RWPE2 (cell line): ENCODE measurements around the gene PHRF1.

Source experiments
- ATAC-seq: fragments of 200-7000 bp; cut with Tn5 transposase; 3 replicates; pipeline ENCODE4 v1.9.1; 2021; ENCODE audit warnings: low read depth
- DNase-seq: peaks from one replicate; pipeline ENCODE4 v3.0.0-alpha.2; 2020; ENCODE audit warnings: low spot score
- H3K27ac ChIP-seq: fragments of 450-650 bp; 2 replicates; pipeline ENCODE4 v1.5.1; 2017; ENCODE audit warnings: mild to moderate bottlenecking; ENCODE audit not compliant: poor library complexity, severe bottlenecking
- H3K27me3 ChIP-seq: fragments of 250-450 bp; sonication (Bioruptor Pico); 2 replicates; pipeline ENCODE4 v1.5.1; 2021; ENCODE audit warnings: mild to moderate bottlenecking, moderate library complexity; ENCODE audit not compliant: insufficient read depth, poor library complexity, severe bottlenecking
- H3K36me3 ChIP-seq: fragments of 250-450 bp; sonication (Bioruptor Pico); 2 replicates; pipeline ENCODE4 v1.5.1; 2020; ENCODE audit warnings: low read depth, mild to moderate bottlenecking, moderate library complexity
- H3K4me1 ChIP-seq: fragments of 250-450 bp; sonication (Bioruptor Pico); 2 replicates; pipeline ENCODE4 v1.5.1; 2021; ENCODE audit warnings: mild to moderate bottlenecking, moderate library complexity; ENCODE audit not compliant: insufficient read depth, poor library complexity, severe bottlenecking
- H3K4me3 ChIP-seq: fragments of 250-450 bp; sonication (Bioruptor Pico); 2 replicates; pipeline ENCODE4 v1.5.1; 2021; ENCODE audit warnings: mild to moderate bottlenecking, moderate library complexity; ENCODE audit not compliant: severe bottlenecking
- H3K9me3 ChIP-seq: fragments of 250-450 bp; sonication (Bioruptor Pico); 2 replicates; pipeline ENCODE4 v1.5.1; 2021; ENCODE audit warnings: mild to moderate bottlenecking, moderate library complexity; ENCODE audit not compliant: severe bottlenecking
- TF ChIP-seq, protein P1 (sequence below): fragments of 450-650 bp; IDR thresholded peaks from one replicate; pipeline ENCODE4 v1.5.1; 2017; ENCODE audit warnings: mild to moderate bottlenecking, moderate library complexity; ENCODE audit not compliant: poor library complexity, severe bottlenecking

The PHRF1 gene, protein sequence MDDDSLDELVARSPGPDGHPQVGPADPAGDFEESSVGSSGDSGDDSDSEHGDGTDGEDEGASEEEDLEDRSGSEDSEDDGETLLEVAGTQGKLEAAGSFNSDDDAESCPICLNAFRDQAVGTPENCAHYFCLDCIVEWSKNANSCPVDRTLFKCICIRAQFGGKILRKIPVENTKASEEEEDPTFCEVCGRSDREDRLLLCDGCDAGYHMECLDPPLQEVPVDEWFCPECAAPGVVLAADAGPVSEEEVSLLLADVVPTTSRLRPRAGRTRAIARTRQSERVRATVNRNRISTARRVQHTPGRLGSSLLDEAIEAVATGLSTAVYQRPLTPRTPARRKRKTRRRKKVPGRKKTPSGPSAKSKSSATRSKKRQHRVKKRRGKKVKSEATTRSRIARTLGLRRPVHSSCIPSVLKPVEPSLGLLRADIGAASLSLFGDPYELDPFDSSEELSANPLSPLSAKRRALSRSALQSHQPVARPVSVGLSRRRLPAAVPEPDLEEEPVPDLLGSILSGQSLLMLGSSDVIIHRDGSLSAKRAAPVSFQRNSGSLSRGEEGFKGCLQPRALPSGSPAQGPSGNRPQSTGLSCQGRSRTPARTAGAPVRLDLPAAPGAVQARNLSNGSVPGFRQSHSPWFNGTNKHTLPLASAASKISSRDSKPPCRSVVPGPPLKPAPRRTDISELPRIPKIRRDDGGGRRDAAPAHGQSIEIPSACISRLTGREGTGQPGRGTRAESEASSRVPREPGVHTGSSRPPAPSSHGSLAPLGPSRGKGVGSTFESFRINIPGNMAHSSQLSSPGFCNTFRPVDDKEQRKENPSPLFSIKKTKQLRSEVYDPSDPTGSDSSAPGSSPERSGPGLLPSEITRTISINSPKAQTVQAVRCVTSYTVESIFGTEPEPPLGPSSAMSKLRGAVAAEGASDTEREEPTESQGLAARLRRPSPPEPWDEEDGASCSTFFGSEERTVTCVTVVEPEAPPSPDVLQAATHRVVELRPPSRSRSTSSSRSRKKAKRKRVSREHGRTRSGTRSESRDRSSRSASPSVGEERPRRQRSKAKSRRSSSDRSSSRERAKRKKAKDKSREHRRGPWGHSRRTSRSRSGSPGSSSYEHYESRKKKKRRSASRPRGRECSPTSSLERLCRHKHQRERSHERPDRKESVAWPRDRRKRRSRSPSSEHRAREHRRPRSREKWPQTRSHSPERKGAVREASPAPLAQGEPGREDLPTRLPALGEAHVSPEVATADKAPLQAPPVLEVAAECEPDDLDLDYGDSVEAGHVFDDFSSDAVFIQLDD (N-terminal part only)

DNA sequence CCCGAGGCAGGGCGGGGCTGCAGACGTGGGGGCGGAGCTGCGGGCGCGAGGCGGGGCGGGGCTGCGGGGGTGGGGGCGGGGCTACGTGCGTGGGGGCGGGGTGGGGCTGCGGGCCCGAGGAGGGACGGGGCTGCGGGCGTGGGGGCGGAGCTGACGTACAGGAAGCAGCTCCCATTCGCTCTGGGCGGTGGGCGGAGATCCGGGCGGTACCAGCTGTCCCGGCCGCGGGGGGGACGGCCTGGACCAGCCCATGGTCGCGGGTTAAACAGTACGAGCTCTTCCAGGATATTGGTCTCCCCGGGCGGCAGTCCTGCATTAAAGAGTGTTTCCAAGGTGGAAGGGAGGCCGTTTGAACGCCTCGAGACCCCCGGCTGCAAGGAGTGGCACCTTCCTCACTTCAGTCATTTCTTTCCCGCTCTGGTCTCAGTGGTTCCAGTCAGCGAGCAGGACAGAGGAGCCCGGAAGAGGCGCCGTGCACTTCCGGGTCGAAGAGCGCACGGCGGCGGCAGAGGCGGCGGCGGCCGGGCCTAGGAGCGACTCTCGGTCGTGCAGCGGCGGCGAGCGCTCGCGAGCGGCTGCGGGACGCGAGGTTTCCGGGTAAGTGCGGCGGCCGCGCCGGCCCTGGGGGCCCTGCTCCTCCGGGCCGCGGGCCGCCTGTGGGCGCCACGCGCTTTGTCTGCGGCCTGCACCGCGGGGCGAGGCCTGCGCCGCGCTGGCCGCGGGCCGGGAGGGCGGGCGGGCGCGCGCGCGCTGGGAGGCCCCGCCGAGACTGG, at the start of gene PHRF1:
PHRF1 (plus strand) TSS at position 475 of the 773 bp plus-strand sequence. CDS start 5,043 bp downstream, outside the sequence.
- peaks cover 15% of the 10 kb centered on the region for H3K4me1 ChIP-seq
- TF ChIP-seq, protein P1, sequence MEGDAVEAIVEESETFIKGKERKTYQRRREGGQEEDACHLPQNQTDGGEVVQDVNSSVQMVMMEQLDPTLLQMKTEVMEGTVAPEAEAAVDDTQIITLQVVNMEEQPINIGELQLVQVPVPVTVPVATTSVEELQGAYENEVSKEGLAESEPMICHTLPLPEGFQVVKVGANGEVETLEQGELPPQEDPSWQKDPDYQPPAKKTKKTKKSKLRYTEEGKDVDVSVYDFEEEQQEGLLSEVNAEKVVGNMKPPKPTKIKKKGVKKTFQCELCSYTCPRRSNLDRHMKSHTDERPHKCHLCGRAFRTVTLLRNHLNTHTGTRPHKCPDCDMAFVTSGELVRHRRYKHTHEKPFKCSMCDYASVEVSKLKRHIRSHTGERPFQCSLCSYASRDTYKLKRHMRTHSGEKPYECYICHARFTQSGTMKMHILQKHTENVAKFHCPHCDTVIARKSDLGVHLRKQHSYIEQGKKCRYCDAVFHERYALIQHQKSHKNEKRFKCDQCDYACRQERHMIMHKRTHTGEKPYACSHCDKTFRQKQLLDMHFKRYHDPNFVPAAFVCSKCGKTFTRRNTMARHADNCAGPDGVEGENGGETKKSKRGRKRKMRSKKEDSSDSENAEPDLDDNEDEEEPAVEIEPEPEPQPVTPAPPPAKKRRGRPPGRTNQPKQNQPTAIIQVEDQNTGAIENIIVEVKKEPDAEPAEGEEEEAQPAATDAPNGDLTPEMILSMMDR = no peak
- no peaks in the 10 kb centered on the region for H3K9me3 ChIP-seq

DNA sequence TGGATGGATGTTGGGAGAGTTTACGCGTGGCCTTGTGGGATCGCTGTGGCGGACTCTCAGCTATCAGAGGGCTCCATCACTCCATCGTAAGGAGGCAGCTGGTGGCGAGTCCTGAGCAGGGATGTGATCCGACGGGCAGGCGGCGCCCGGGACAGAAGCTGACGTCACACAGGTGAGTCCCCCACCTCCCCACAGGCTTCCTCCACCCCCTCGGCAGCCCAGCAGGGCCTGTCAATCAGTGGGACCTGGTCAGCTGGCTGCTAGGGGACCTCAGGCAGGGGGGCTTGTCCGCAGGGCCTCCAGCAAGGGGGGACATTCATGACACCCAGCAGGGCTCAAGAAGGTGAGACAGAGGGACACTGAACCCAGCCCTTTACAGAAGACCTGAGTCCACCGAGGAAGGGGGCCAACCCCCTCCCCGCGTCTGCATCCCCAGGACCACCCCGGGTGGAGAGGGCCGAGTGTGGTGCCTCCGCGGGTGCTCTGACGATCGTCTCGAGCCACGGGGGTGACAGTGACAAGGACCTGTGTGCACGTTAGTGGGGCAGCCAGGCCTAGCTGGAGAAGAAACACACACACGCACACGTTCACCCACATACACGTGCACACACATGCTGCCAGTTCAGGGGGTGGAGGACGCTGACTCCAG, 48.0 kb upstream of the PHRF1 start:
- Histone ChIP-seq H3K27me3 (no peaks in the 10 kb centered on the region), H3K27ac (no peak overlapping the region), H3K9me3 (no peaks in the 10 kb centered on the region), H3K36me3 (peaks cover 17% of the 10 kb centered on the region), H3K4me3 (no peak overlapping the region), H3K4me1 (no peaks in the 10 kb centered on the region)
- TF ChIP-seq, protein P1 = no peak
- ATAC-seq (no peak), DNase-seq (no peak)

More for the DNA sequence above, at the start of gene PHRF1:
- peak within 1 kb of the TSS; percentile 65 for H3K4me3 ChIP-seq
- H3K27me3 ChIP-seq = no peaks in the 10 kb centered on the region
- H3K36me3 ChIP-seq = peaks cover 18% of the 10 kb centered on the region
- ATAC-seq = peak; percentile 85
- DNase-seq = peak; percentile 96
- H3K27ac ChIP-seq = peak within 1 kb of the TSS; percentile 77

DNA sequence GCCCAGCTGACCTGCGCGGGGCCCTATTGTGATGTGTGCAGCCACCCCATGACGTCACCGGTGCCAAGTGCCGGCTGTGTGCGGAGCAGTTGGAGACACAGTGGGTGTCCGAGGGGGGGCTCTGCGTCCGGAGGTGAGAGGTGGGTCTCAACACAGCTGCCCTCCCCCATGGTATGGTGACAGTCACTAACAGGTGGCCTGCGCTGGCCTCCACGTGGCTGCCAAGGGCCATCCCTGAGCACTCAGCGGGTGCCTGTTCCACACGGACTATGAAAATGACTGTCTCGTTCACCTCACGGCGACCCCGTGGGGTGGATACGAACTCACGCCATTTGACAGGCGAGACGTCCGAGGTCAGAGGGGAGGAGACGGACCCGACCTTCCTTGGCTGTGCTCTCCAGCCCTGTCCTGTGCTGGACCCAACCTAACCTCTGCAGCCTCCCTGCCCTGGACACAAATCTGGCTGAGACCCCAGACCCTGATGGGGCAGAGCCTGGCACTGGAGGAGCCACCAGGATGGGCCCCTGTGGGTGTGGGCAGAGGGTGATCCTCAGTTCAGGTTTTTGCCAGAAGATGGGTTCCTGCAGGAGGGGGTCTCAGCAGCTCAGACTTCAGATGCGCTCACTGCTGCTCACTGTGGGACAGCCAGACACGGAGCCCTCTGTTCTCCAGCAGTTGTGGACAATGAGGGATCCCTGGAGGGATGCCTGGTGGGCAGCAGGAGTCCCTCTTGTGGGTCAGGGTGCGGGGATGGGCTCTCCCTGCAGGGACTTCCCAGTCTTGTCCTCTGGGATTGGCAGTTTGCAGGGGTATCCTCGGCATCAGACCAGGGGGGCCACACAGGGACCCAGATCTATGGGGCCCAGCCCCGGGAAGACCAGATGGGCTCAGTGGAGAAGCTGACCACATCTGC, 47.2 kb upstream of the PHRF1 start:
- ATAC-seq (no peak), DNase-seq (peak; percentile 60)
- Histone ChIP-seq H3K27me3 (no peaks in the 10 kb centered on the region), H3K4me1 (no peaks in the 10 kb centered on the region), H3K4me3 (no peak overlapping the region), H3K9me3 (no peaks in the 10 kb centered on the region), H3K27ac (no peak overlapping the region), H3K36me3 (peaks cover 25% of the 10 kb centered on the region)
- TF ChIP-seq, protein P1 = no peak
